ENCODE results near the gene PAX1. TPM values are rescaled to one million over a fixed set of nuclear protein-coding genes. Genes with fewer than 3 reads are reported as not detected.
A peak's percentile ranks its signal among the peaks of the same experiment; 100 is the strongest.

PAX1 gene
- total RNA-seq, result not detected
- not detected for polyA plus RNA-seq

DNA sequence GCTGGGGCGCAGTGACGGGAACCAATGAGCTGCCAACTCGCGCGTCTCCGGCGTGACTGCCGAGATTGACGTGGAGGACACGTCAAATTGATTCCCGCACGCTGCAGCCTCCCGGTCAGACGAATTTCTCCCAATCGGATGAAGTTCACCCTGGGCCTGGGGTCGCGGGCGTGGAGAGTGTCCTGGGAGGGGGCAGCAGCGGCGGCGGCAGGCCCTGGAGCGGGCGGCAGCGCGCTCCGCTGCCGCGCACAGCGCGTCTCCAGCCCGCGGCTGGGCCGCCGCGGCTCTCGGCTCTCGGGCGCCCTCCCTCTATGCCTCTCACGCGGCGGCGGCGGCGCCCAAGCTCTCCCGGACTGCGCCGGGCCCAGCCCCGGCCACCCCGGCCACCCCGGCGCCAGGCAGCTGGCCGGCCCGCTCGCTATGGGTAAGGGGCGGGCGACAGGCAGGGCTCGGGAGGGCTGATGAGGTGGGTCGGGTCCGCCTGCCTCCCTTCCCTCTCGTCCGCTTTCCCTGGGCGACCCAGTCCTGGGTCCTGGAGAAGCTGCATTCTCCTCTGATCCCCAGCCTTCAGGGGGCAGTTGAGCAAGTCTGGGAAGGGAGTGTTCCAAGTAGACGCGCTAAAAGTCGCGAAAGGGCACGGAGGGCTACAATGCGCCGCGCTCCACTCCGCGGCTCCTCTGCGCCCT lies at the start of gene PAX1:
PAX1 (plus strand) TSS at position 90 of the 686 bp plus-strand sequence; CDS start at position 139, 49 bp downstream.
- peaks cover 0 to 63% (median 3%) of the 10 kb centered on the region in 4 donors for H3K27me3 ChIP-seq
- no peaks in the 10 kb centered on the region for H3K4me1 ChIP-seq
- WGBS, 2 donors, result 1% methylated on average over 50 to 73 of the region's 73 CpGs
- TF ChIP-seq, protein P1, sequence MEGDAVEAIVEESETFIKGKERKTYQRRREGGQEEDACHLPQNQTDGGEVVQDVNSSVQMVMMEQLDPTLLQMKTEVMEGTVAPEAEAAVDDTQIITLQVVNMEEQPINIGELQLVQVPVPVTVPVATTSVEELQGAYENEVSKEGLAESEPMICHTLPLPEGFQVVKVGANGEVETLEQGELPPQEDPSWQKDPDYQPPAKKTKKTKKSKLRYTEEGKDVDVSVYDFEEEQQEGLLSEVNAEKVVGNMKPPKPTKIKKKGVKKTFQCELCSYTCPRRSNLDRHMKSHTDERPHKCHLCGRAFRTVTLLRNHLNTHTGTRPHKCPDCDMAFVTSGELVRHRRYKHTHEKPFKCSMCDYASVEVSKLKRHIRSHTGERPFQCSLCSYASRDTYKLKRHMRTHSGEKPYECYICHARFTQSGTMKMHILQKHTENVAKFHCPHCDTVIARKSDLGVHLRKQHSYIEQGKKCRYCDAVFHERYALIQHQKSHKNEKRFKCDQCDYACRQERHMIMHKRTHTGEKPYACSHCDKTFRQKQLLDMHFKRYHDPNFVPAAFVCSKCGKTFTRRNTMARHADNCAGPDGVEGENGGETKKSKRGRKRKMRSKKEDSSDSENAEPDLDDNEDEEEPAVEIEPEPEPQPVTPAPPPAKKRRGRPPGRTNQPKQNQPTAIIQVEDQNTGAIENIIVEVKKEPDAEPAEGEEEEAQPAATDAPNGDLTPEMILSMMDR (IDR thresholded peaks at IDR 0.05), result no peak
- intact Hi-C loops (cut with DNase I), result no loop called here
- H3K36me3 ChIP-seq, result no peaks in the 10 kb centered on the region
- no peaks in the 10 kb centered on the region for H3K9me3 ChIP-seq
- ATAC-seq (peak in 3 of 4 donors; percentile 38 to 67 (median 59)), DNase-seq (peak in 1 of 6 donors; percentile 71), FAIRE-seq (no peak)
- H3K27ac ChIP-seq, result no peak within 1 kb of the TSS
- H3K4me3 ChIP-seq, result no peak within 1 kb of the TSS

DNA sequence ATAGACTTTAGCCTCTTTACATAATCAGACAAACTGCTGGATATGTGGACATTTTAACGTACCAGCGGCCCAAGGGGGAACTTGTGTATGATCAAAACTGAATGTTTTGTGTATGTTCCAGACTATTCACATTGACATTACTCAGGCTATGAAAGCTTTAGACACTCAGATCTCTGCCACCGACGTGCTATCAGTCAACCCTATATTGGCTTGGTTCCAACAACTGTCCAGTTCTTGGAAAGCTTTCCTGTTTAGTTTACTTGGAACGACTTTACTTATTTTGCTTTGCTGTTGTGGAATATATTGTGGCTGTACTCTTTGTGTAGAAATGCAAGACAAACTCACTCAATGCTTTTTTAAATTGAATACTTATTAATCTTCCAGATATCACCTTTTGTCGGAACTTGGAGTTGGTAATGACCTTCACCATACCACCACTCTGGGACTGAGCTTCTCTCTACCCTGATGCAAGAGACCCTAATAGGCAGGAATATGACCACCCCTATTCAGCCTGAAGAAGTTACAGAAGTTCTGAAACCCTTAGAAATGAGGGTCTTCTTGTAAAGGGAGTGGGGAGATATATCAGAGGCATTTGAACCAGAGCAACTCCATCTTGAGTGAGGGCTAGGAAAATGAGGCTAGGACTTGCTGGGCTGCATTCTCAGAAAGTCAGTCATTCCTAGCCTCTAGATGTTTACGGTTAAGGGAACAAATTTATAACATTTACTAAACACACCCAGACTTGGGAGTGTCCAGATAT lies 49.0 kb upstream of the PAX1 start:
- TF ChIP-seq, protein P1 (IDR thresholded peaks at IDR 0.05), result no peak
- Histone ChIP-seq H3K27me3 (peaks cover 0 to 17% (median 0%) of the 10 kb centered on the region in 4 donors), H3K9me3 (no peaks in the 10 kb centered on the region), H3K4me1 (no peaks in the 10 kb centered on the region), H3K4me3 (no peak overlapping the region), H3K27ac (no peak overlapping the region), H3K36me3 (no peaks in the 10 kb centered on the region)
- FAIRE-seq (no peak), DNase-seq (no peak), ATAC-seq (no peak)
- intact Hi-C loops (cut with DNase I), result no loop called here
- WGBS, 2 donors, result 23% methylated on average over 7 of the region's 7 CpGs

DNA sequence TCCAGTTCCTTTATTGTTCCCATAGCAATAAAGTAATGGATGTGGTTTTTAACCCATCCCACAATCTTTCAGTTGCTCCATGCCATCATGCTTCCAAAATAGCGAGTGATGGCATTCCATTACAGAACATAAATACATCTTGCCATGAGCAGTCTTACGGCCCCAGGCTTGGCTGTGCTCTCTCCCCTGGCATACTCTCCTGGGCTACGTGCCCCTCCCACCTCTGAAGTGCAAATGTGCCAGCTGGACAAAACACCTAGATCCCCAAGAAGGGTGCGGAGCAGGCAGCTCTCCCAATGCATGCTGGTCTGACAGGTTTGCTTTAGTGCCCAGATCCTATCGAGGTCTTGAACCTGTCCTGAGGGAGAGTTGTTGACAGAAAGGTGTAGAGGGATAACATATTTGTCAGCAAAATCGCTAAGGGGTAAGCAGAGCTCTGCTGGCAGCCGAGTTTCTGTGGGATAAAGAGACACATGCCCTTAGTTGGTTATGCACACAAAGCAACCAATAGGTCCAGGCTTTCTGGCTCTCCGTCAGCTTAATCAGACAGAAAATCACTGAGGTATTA lies 43.9 kb upstream of the PAX1 start:
- ATAC-seq (no peak), DNase-seq (no peak), FAIRE-seq (no peak)
- 32 to 35% methylated on average over 8 of the region's 8 CpGs for WGBS, 2 donors
- Histone ChIP-seq H3K27me3 (peaks cover 0 to 17% (median 0%) of the 10 kb centered on the region in 4 donors), H3K9me3 (no peaks in the 10 kb centered on the region), H3K36me3 (no peaks in the 10 kb centered on the region), H3K4me3 (no peak overlapping the region), H3K27ac (no peak overlapping the region), H3K4me1 (no peaks in the 10 kb centered on the region)
- intact Hi-C loops (cut with DNase I), result no loop called here
- TF ChIP-seq, protein P1 (IDR thresholded peaks at IDR 0.05), result no peak

DNA sequence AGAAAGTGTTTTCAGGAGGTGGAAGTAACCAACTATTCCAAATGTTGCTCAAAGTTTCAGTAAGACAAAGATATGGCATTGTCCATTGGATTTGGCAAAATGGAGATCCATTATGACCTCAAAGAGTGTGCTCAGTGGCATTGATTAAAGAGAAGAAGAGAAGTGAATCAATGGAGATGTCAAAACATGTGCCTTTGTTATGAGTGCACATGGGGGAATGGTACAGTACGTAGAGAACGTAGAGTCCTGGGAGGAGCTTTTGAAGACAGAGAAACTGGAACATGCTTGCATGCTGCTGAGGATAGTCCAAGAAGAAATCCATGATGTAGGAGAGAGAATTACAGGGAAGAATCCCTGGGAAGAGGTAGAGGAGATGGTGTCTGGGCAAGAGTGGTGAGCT lies 42.0 kb upstream of the PAX1 start:
- 52 to 72% methylated on average over 2 of the region's 2 CpGs for WGBS, 2 donors
- H3K27ac ChIP-seq, result no peak overlapping the region
- peaks cover 0 to 14% (median 0%) of the 10 kb centered on the region in 4 donors for H3K27me3 ChIP-seq
- H3K36me3 ChIP-seq, result no peaks in the 10 kb centered on the region
- intact Hi-C loops (cut with DNase I), result no loop called here
- no peaks in the 10 kb centered on the region for H3K9me3 ChIP-seq
- H3K4me3 ChIP-seq, result no peak overlapping the region
- TF ChIP-seq, protein P1 (IDR thresholded peaks at IDR 0.05), result no peak
- H3K4me1 ChIP-seq, result no peaks in the 10 kb centered on the region
- no peak for DNase-seq
- FAIRE-seq, result no peak
- ATAC-seq, result no peak

Measured in pancreas (tissue), 10 donors.